Occipital lobe (tissue), 2 donors: ENCODE data around the gene SLC51B. TPM values are rescaled to one million over a fixed set of nuclear protein-coding genes. Genes with fewer than 3 reads are reported as not detected.
"Not testable (repeated sequence)": the region's sequence is repeated elsewhere in the genome, so short reads cannot be mapped to it uniquely, and the experiment has no call there.

Source experiments
- DNase-seq: peaks from one replicate; lab custom pipeline; 2025; lab: John Stamatoyannopoulos, UW
- total RNA-seq: library from RNA; depleted of rRNA; stranded (reverse); fragments of >200 nt; gene quantifications from one replicate; pipeline ENCODE4 v1.2.3, GENCODE V29; 2014

The SLC51B gene
- not detected for total RNA-seq

DNA sequence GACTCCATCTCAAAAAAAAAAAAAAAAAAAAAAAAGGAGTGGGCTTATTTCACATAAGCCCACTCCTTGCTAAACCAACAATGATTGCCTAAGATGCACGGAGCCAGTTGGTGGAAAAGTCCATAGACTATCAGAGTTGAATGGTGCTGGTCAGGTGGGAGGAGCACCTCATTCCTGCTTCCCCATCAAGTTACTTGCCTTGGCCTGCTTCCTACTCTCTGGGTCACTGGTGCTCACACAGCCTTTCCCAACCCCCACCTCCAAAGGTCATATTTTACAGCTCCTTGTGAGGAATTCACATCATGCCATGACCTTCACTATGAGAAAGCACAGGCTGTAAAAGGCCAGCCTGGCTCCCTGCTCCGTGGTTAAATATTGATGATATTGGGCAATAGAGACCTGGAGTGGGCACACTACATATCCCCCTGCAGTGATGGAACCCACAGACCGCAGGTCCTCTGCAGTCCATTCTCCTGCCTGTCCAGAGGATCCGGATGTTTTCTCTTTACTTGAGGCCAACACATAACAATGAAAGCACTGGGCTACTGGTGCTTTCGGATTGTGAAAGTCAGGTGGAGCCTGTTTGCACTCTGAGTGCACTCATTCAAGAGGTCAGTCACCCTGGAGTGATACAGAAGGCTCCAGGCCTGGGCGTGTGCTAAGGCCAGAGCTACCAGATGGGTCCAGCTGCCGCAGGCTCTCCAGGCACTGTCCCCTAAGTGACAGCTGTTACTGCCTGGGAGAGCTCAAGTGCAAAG is at the start of gene SLC51B:
SLC51B (plus strand) TSS at position 664 of the 758 bp plus-strand sequence. CDS start 4,618 bp downstream, outside the sequence.
- no peak for DNase-seq

- DNase-seq, result no peak
Observed at GRCh38 chr15:64997066-64997465, 48.1 kb upstream of the SLC51B start.

DNA sequence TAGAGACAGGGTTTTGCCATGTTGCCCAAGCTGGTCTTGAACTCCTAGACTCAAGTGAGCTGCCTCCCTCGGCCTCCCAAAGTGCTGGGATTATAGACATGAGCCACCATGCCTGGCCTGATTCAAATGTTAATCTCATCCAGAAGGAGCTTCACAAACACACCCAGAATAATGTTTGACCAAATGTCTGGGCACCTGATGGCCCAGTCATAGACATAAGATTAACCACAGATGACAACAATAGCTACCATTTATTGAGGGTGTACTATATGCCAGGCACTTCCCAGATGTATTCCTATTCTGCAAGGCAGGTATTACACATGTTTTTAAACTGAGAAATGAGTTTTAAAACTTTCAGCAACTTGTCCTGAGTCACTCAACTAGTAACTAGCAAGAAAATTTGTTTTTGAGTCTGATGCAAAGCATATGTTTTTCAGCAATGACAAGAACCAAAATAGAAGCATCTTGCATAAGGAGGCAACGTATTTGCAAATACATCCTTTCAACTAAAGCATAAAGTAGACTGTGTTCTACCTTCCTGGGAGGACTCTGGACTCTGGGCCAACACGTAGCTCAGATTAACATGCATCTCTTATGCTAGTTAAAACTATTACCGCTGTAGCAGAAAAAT is 47.3 kb upstream of the SLC51B start:
- DNase-seq, result no peak

DNA sequence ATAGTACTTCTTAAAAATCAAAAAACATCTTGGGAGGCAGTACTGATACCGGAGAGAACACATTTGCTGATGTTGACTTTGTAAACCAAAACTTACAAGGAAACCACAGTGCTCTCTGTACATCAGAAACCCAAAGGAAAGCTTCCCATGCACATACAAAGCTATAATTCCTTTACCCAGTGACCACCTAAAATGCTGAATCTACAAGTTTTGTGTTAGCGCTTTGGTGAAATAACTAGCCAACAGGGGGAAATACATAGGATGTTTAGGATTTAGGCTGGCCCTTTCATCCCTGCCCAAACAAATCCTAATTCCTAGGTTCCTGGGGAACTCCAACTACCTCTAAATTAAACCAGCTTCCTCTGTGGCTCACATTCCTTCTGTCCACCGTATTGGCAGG is 40.2 kb upstream of the SLC51B start:
- no peak for DNase-seq

- no peak for DNase-seq
Observed at GRCh38 chr15:65006876-65007275, 38.3 kb upstream of the SLC51B start.

GRCh38 chr15:65008983-65009382 is 36.2 kb upstream of the SLC51B start:
- DNase-seq, result no peak

DNA sequence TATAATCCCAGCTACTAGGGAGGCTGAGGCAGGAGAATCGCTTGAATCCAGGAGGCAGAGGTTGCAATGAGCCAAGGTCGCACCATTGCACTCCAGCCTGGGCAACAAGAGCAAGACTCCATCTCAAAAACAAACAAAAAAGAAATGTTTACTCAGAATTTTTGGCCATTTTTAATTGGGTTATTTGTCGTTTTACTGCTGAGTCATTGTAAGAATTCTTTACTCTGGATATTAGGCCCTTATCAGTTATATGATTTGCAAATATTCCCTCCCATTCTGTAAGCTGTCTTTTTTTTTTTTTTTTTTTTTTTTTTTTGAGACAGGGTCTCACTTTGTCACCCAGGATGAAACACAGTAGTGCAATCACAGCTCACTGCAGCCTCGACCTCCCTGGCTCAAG is 34.0 kb upstream of the SLC51B start:
- not testable (repeated sequence) for DNase-seq

DNA sequence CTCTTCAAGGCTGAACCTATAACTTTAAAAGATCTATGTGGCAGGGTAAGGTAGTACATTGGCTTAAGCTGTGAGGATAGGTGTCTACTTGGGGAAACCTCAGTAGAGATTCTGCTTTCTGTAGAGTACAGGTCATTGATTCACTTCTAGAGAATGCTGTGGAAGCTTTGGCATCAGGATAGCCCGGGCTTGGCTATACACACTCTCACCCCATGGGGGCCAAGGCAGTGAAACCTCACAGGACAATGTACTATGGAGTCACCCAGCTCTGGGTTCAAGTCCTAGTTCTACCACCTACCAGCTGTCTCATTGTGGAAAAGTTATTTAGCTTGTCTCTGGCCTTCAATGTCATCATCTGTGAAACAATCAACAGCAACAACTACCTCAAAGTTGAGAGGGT is 24.8 kb upstream of the SLC51B start:
- DNase-seq, result no peak

- no peak for DNase-seq
Observed at GRCh38 chr15:65021488-65021887, 23.7 kb upstream of the SLC51B start.

DNA sequence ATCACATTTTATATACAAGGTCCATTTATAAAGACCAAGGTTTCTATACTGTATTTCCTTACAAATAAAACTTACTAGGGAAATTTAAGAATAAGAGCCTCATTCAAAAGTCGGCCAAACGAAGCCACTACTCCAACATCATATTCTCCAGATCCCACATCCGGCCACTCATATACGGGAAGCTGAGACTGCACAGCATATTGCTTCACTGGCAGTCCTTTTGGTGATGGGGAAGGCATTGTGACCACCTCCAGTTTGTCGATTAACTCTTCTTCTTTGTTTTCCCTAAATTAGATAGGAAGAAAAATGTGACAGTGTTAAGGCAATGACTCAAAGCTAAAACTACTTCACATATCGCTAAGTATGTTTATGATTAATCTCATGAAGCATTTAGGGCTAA is 18.4 kb upstream of the SLC51B start:
- DNase-seq, result no peak

DNA sequence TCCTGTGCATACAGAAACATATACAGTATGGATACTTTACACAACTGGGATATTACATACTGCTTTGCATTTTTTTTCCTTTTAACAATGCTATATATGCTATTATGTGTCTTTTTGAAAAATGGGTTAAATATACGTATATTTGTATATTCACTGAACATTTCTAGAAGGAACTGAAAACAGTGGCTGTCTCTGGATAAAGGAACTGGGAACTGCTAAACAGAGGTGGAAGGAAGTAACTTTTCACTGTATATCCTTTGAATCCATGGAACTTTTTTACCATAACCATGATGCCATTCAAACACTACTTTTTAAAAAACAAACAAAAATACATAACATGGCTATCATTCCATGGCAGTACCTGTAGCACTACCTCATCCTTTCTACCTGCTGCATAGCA is 17.6 kb upstream of the SLC51B start:
- no peak for DNase-seq

GRCh38 chr15:65028338-65028737 is 16.8 kb upstream of the SLC51B start:
- DNase-seq, result no peak

DNA sequence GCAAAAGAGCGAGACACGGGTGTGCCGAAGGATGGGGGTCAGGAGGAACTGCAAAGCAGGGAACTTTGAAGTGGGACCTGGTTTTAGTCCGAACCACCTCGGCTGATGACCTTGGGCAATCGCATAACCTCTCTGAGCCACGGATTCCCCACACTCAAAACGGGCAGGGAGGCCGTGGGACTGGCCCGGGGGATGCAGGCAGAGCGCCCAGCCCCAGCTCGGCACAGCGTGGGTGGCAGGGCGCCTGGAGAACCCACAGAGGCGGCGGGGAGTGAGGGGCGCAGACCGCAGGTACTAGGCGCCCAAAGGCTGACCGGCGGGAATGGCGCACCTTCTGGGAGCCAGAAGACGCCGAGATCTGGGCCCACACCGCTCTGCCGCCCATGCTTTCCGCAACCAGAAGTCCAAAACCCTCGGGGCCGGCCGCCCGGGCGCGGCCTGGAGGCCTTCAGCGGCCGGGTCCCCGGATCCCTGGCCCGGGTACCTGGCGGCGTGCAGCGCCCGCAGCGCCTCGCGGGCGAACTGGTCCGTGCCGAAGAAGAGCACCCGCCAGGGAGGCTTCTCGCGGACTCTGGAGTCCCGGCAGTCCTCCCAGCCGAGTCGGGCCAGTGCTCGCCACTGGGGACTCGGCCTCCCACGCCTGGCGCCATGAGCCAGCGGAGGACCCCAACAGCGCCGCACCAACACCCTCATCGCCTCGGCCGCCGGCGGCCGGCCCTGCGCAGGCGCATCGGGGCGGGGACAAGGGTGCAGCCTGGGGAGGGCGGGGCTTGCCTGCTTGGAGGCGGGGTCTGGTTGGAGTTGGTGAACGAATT is 16.1 kb upstream of the SLC51B start, which contains the start of gene MTFMT:
MTFMT (minus strand) TSS at position 719 of the 815 bp plus-strand sequence; CDS start at position 693, 26 bp downstream.
- DNase-seq, result peak; percentile 89

DNA sequence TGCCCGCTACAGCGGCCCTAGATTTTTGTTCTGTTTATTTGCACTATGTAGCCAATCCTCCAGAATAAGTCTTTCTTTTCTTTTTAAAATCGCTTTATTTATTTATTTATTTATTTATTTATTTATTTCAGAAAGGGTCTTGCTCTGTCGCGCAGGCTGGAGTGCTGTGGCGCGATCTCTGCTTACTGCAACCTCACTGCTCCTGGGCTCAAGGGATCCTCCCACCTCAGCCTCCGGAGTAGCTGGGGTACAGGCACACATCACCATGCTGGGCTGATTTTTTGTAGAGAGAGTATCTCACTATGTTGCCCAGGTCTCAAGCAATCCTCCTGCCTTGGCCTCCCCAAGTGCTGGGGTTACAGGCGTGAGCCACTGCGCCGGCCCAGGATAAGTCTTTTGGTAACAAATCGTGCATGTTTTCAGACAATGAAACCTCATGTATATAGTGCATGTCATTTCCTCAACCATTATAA is 15.4 kb upstream of the SLC51B start:
- DNase-seq, result no peak

DNA sequence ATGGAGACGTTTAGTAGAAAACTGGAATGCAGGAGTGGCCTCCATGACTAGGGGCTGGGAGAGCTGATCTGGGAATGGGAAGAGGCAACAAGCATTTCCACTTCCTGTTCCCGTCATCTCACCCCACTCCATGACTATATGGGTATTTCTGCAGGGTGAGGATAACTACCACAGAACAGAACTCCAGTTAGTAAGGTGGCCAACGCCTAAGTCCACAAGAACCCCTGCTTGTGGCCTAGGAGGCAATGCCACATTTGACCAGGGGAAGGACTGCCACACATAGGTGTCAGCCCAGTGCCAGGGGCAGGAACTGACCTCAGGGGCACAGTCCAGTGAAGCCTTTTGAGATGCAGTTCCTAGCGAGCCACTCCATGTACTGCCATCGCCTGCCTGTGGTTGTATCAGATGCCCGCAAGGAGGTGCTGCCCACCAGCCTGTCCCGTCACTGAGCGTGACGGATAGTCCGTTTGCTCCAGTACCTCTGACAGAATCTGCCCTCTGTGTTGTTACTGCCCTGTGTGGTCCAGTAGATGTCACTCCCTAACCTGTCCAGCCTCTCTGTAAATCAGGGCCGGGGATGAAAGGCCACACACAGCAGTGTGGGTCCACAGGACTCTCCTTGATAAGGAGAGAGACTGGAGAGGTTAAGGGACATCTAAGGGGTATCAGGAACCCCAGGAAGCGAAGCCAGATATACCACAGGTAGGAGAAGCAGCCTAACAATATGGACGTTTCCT is 12.2 kb upstream of the SLC51B start:
- no peak for DNase-seq

DNA sequence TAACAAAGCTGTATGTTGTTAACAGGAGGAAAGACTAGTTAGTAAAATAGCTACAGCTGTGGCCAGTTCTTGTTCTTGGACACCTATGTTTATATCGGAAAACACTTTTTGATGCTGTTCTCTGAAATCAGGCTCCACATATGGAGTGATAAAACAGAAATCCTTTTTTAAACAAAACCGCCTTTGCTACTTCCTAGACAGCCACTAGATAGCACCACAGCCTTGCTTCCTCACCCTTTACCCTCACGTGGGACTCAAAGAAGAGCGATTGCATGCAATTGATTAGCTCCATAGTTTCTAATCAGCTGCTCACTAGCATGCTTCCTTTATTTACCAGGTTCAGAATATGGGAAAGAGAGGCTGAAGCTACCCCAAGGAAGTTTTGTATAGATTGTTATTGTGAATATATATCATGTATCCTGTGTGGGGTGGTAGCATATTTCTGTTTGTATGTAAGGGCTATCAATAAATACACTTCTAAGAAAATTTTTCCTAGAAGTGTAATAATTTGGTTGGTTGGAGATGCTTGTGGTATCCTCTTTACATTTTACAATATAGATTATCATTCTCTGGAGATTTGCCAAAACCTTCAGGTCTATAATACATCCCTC is 11.4 kb upstream of the SLC51B start:
- DNase-seq, result no peak

DNA sequence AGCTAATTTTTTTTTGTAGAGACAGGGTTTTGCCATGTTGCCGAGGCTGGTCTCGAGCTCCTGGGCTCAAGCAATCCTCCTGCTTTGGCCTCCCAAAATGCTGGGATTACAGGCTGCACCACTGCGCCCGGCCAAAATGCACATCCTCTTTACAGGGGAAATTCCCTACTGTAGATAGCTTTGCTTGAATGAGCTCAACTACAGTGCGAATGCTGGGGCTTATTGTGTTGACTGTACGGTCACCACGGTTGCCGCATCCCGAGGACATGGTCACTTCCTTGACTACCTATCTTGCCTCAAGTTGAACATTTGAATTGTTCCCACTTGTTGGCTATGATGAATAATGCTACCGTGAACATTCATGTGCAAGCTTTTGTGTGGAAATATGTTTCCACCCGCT is 10.5 kb upstream of the SLC51B start:
- DNase-seq, result no peak

DNA sequence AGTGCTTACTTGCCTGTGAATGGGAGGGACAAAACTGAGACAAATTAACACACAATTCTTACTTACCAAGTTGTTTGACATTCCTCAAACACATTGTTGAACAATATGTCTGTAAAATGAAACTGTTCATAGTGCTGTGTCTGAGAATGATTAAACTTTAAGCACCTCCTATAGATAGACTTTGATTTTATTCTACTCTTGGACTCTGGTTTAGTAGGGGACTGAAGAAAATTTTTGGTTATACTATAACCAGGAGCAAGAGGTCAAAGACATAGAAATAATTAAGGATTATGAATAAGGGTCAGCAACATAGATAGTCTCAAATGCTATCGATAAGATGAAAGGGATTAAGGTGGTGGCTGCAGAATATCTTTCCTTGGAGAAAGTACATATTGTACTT is 7.9 kb upstream of the SLC51B start:
- no peak for DNase-seq

- DNase-seq, result no peak
Observed at GRCh38 chr15:65038428-65038827, 6.8 kb upstream of the SLC51B start.

DNA sequence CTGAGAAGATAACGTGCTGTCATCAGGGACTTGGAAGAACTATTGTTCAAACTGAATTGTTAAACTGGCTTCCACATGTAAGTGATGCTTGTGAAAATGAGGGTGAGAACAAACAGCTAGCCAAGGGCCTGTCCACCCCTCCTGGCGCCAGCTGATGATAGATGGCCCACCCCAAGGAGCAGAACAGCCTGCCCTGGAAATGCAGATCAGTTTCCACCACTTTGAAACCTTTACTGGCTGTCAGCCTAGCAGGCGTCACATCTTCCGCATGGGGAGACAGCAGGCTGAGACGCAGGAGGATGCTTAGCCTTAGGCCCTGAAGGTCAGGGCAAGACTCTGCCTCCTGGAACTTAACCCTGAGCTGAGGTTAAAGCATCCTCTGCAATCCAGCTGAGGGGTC is 6.4 kb upstream of the SLC51B start:
- no peak for DNase-seq

GRCh38 chr15:65040461-65040860 is 4.7 kb upstream of the SLC51B start:
- no peak for DNase-seq
